Measurements from ENCODE around the gene MEGF11. TPM values are rescaled to one million over a fixed set of nuclear protein-coding genes. Genes with fewer than 3 reads are reported as not detected.

Gene MEGF11
- total RNA-seq, 5 donors from 2014 or later (not counting 1 experiment from before 2014, with no cell fraction given), result 0.20 TPM; not detected in 4

GRCh38 chr15:65931221-65931620 is 322.3 kb downstream of the MEGF11 start:
- Mint-ChIP-seq H3K4me3 (no peak overlapping the region), H3K36me3 (no peaks in the 10 kb centered on the region), H3K4me1 (no peaks in the 10 kb centered on the region), H3K9me3 (no peaks in the 10 kb centered on the region), H3K27ac (no peak overlapping the region), H3K27me3 (no peaks in the 10 kb centered on the region)
- DNase-seq (no peak), ATAC-seq (replicated peaks in 1 of 4) (no peak)
- Histone ChIP-seq H3K9me3 (no peaks in the 10 kb centered on the region), H3K27ac (ENCODE audit: low read length) (no peak overlapping the region), H3K36me3 (ENCODE audit: control insufficient read depth in 2 of 2, extremely low read depth in 1 of 2, insufficient read depth in 1 of 2, low read length in 1 of 2) (no peaks in the 10 kb centered on the region), H3K4me1 (ENCODE audit: control insufficient read depth in 1 of 2, extremely low read depth in 1 of 2, insufficient read depth in 2 of 2, low read length in 2 of 2) (no peaks in the 10 kb centered on the region), H3K27me3 (replicated peaks in 1 of 2; ENCODE audit: control insufficient read depth in 2 of 2, extremely low read depth in 1 of 2, insufficient read depth in 2 of 2, low read length in 1 of 2) (peaks cover 0 to 13% of the 10 kb centered on the region in 2 experiments), H3K4me3 (ENCODE audit: control insufficient read depth in 1 of 2, extremely low read depth in 1 of 2, low read length in 1 of 2) (no peak overlapping the region)
- POLR2A ChIA-PET, result no interaction called here
- WGBS (ENCODE audit: insufficient coverage), result 79% methylated on average over 3 of the region's 4 CpGs
- CTCF ChIA-PET, result no interaction called here

- no peak overlapping the region for H3K27ac ChIP-seq (ENCODE audit: low read length)
- no peaks in the 10 kb centered on the region for H3K9me3 ChIP-seq
- peaks cover 0 to 13% of the 10 kb centered on the region in 2 experiments for H3K27me3 ChIP-seq (replicated peaks in 1 of 2; ENCODE audit: control insufficient read depth in 2 of 2, extremely low read depth in 1 of 2, insufficient read depth in 2 of 2, low read length in 1 of 2)
- Mint-ChIP-seq H3K4me3 (no peak overlapping the region), H3K27me3 (no peaks in the 10 kb centered on the region), H3K4me1 (no peaks in the 10 kb centered on the region), H3K27ac (no peak overlapping the region), H3K9me3 (no peaks in the 10 kb centered on the region), H3K36me3 (no peaks in the 10 kb centered on the region)
- H3K4me3 ChIP-seq (ENCODE audit: control insufficient read depth in 1 of 2, extremely low read depth in 1 of 2, low read length in 1 of 2), result no peak overlapping the region
- ATAC-seq (replicated peaks in 1 of 4) (no peak), DNase-seq (no peak)
- no peaks in the 10 kb centered on the region for H3K36me3 ChIP-seq (ENCODE audit: control insufficient read depth in 2 of 2, extremely low read depth in 1 of 2, insufficient read depth in 1 of 2, low read length in 1 of 2)
- POLR2A ChIA-PET, result no interaction called here
- 91% methylated on average over 5 of the region's 6 CpGs for WGBS (ENCODE audit: insufficient coverage)
- CTCF ChIA-PET, result no interaction called here
- no peaks in the 10 kb centered on the region for H3K4me1 ChIP-seq (ENCODE audit: control insufficient read depth in 1 of 2, extremely low read depth in 1 of 2, insufficient read depth in 2 of 2, low read length in 2 of 2)
Measured at GRCh38 chr15:65930134-65930533, 323.4 kb downstream of the MEGF11 start.

- peaks cover 0 to 13% of the 10 kb centered on the region in 2 experiments for H3K27me3 ChIP-seq (replicated peaks in 1 of 2; ENCODE audit: control insufficient read depth in 2 of 2, extremely low read depth in 1 of 2, insufficient read depth in 2 of 2, low read length in 1 of 2)
- H3K4me3 ChIP-seq (ENCODE audit: control insufficient read depth in 1 of 2, extremely low read depth in 1 of 2, low read length in 1 of 2), result no peak overlapping the region
- Mint-ChIP-seq H3K36me3 (no peaks in the 10 kb centered on the region), H3K4me3 (no peak overlapping the region), H3K27me3 (no peaks in the 10 kb centered on the region), H3K4me1 (no peaks in the 10 kb centered on the region), H3K27ac (no peak overlapping the region), H3K9me3 (no peaks in the 10 kb centered on the region)
- DNase-seq (no peak), ATAC-seq (replicated peaks in 1 of 4) (no peak)
- ChIA-PET POLR2A (no interaction called here), CTCF (no interaction called here)
- WGBS (ENCODE audit: insufficient coverage), result 100% methylated on average over 5 of the region's 7 CpGs
- H3K36me3 ChIP-seq (ENCODE audit: control insufficient read depth in 2 of 2, extremely low read depth in 1 of 2, insufficient read depth in 1 of 2, low read length in 1 of 2), result no peaks in the 10 kb centered on the region
- H3K4me1 ChIP-seq (ENCODE audit: control insufficient read depth in 1 of 2, extremely low read depth in 1 of 2, insufficient read depth in 2 of 2, low read length in 2 of 2), result no peaks in the 10 kb centered on the region
- no peak overlapping the region for H3K27ac ChIP-seq (ENCODE audit: low read length)
- no peaks in the 10 kb centered on the region for H3K9me3 ChIP-seq
Measured at GRCh38 chr15:65929573-65929972, 324.0 kb downstream of the MEGF11 start.

- no peaks in the 10 kb centered on the region for H3K9me3 Mint-ChIP-seq
- Histone ChIP-seq H3K4me3 (ENCODE audit: control insufficient read depth in 1 of 2, extremely low read depth in 1 of 2, low read length in 1 of 2) (no peak overlapping the region), H3K36me3 (ENCODE audit: control insufficient read depth in 2 of 2, extremely low read depth in 1 of 2, insufficient read depth in 1 of 2, low read length in 1 of 2) (no peaks in the 10 kb centered on the region), H3K9me3 (no peaks in the 10 kb centered on the region), H3K27me3 (replicated peaks in 1 of 2; ENCODE audit: control insufficient read depth in 2 of 2, extremely low read depth in 1 of 2, insufficient read depth in 2 of 2, low read length in 1 of 2) (peaks cover 0 to 3% of the 10 kb centered on the region in 2 experiments), H3K27ac (ENCODE audit: low read length) (no peak overlapping the region), H3K4me1 (ENCODE audit: control insufficient read depth in 1 of 2, extremely low read depth in 1 of 2, insufficient read depth in 2 of 2, low read length in 2 of 2) (no peaks in the 10 kb centered on the region)
- no peaks in the 10 kb centered on the region for H3K27me3 Mint-ChIP-seq
- H3K4me1 Mint-ChIP-seq, result no peaks in the 10 kb centered on the region
- H3K27ac Mint-ChIP-seq, result no peak overlapping the region
- DNase-seq (no peak), ATAC-seq (replicated peaks in 1 of 4) (no peak)
- H3K36me3 Mint-ChIP-seq, result no peaks in the 10 kb centered on the region
- 46% methylated on average over 2 of the region's 2 CpGs for WGBS (ENCODE audit: insufficient coverage)
- H3K4me3 Mint-ChIP-seq, result no peak overlapping the region
- ChIA-PET POLR2A (no interaction called here), CTCF (no interaction called here)
Measured at GRCh38 chr15:65927545-65927944, 326.0 kb downstream of the MEGF11 start.

GRCh38 chr15:65926899-65927298 is 326.7 kb downstream of the MEGF11 start:
- WGBS (ENCODE audit: insufficient coverage), result 100% methylated on average over 1 of the region's 1 CpG
- Mint-ChIP-seq H3K9me3 (no peaks in the 10 kb centered on the region), H3K27ac (no peak overlapping the region), H3K4me3 (no peak overlapping the region), H3K36me3 (no peaks in the 10 kb centered on the region), H3K27me3 (no peaks in the 10 kb centered on the region), H3K4me1 (no peaks in the 10 kb centered on the region)
- POLR2A ChIA-PET, result no interaction called here
- CTCF ChIA-PET, result no interaction called here
- Histone ChIP-seq H3K27me3 (replicated peaks in 1 of 2; ENCODE audit: control insufficient read depth in 2 of 2, extremely low read depth in 1 of 2, insufficient read depth in 2 of 2, low read length in 1 of 2) (peaks cover 0 to 3% of the 10 kb centered on the region in 2 experiments), H3K4me3 (ENCODE audit: control insufficient read depth in 1 of 2, extremely low read depth in 1 of 2, low read length in 1 of 2) (no peak overlapping the region), H3K4me1 (ENCODE audit: control insufficient read depth in 1 of 2, extremely low read depth in 1 of 2, insufficient read depth in 2 of 2, low read length in 2 of 2) (no peaks in the 10 kb centered on the region), H3K36me3 (ENCODE audit: control insufficient read depth in 2 of 2, extremely low read depth in 1 of 2, insufficient read depth in 1 of 2, low read length in 1 of 2) (no peaks in the 10 kb centered on the region), H3K9me3 (no peaks in the 10 kb centered on the region), H3K27ac (ENCODE audit: low read length) (no peak overlapping the region)
- no peak for ATAC-seq (replicated peaks in 1 of 4)
- DNase-seq, result no peak

- no peaks in the 10 kb centered on the region for H3K36me3 Mint-ChIP-seq
- Histone ChIP-seq H3K4me1 (ENCODE audit: control insufficient read depth in 1 of 2, extremely low read depth in 1 of 2, insufficient read depth in 2 of 2, low read length in 2 of 2) (no peaks in the 10 kb centered on the region), H3K36me3 (ENCODE audit: control insufficient read depth in 2 of 2, extremely low read depth in 1 of 2, insufficient read depth in 1 of 2, low read length in 1 of 2) (no peaks in the 10 kb centered on the region), H3K9me3 (no peaks in the 10 kb centered on the region), H3K27me3 (replicated peaks in 1 of 2; ENCODE audit: control insufficient read depth in 2 of 2, extremely low read depth in 1 of 2, insufficient read depth in 2 of 2, low read length in 1 of 2) (peaks cover 0 to 3% of the 10 kb centered on the region in 2 experiments), H3K4me3 (ENCODE audit: control insufficient read depth in 1 of 2, extremely low read depth in 1 of 2, low read length in 1 of 2) (no peak overlapping the region), H3K27ac (ENCODE audit: low read length) (no peak overlapping the region)
- no peak overlapping the region for H3K27ac Mint-ChIP-seq
- CTCF ChIA-PET, result no interaction called here
- 100% methylated on average over 1 of the region's 1 CpG for WGBS (ENCODE audit: insufficient coverage)
- ATAC-seq (replicated peaks in 1 of 4) (no peak), DNase-seq (no peak)
- H3K27me3 Mint-ChIP-seq, result no peaks in the 10 kb centered on the region
- POLR2A ChIA-PET, result no interaction called here
- H3K4me1 Mint-ChIP-seq, result no peaks in the 10 kb centered on the region
- H3K4me3 Mint-ChIP-seq, result no peak overlapping the region
- no peaks in the 10 kb centered on the region for H3K9me3 Mint-ChIP-seq
Measured at GRCh38 chr15:65926459-65926858, 327.1 kb downstream of the MEGF11 start.

GRCh38 chr15:65925338-65925737 is 328.2 kb downstream of the MEGF11 start:
- Mint-ChIP-seq H3K9me3 (no peaks in the 10 kb centered on the region), H3K27ac (no peak overlapping the region), H3K4me3 (no peak overlapping the region), H3K4me1 (no peaks in the 10 kb centered on the region), H3K27me3 (no peaks in the 10 kb centered on the region), H3K36me3 (no peaks in the 10 kb centered on the region)
- Histone ChIP-seq H3K4me1 (ENCODE audit: control insufficient read depth in 1 of 2, extremely low read depth in 1 of 2, insufficient read depth in 2 of 2, low read length in 2 of 2) (no peaks in the 10 kb centered on the region), H3K36me3 (ENCODE audit: control insufficient read depth in 2 of 2, extremely low read depth in 1 of 2, insufficient read depth in 1 of 2, low read length in 1 of 2) (no peaks in the 10 kb centered on the region), H3K9me3 (no peaks in the 10 kb centered on the region), H3K27me3 (replicated peaks in 1 of 2; ENCODE audit: control insufficient read depth in 2 of 2, extremely low read depth in 1 of 2, insufficient read depth in 2 of 2, low read length in 1 of 2) (no peaks in the 10 kb centered on the region), H3K4me3 (ENCODE audit: control insufficient read depth in 1 of 2, extremely low read depth in 1 of 2, low read length in 1 of 2) (no peak overlapping the region), H3K27ac (ENCODE audit: low read length) (no peak overlapping the region)
- ATAC-seq (replicated peaks in 1 of 4), result no peak
- POLR2A ChIA-PET, result interaction anchor here in 1 of 2 donors (0.6 kb wide), 1 partner anchor 128 kb away, joined by 3 read pairs; no protein-coding TSS in a partner anchor
- no peak for DNase-seq
- CTCF ChIA-PET, result no interaction called here
- no CpG with 5 or more reads among the region's 1 CpG for WGBS (ENCODE audit: insufficient coverage)

Data from T-cell (primary cell).